H1 (cell line): ENCODE results near the gene RMDN2. TPM values are rescaled to one million over a fixed set of nuclear protein-coding genes. Genes with fewer than 3 reads are reported as not detected.

Source experiments
- ASH2L ChIP-seq: fragments of 200-600, 300-600 bp; sonication (generic); IDR thresholded peaks from one replicate; pipeline ENCODE4 v1.7.1; 2017; ENCODE audit warnings: low read length
- POLR2A ChIP-seq, 2 experiments: IDR thresholded peaks; 1 replicate in 1 of 2; 2 replicates in 1 of 2; pipeline ENCODE4 v1.6.1; 2011; ENCODE audit warnings: low read depth in 2 of 2, low read length in 2 of 2, mild to moderate bottlenecking in 2 of 2; ENCODE audit errors: control extremely low read depth in 1 of 2
- POU5F1 ChIP-seq: IDR thresholded peaks from 2 replicates; pipeline ENCODE4 v1.6.1; 2011; ENCODE audit warnings: low read depth, mild to moderate bottlenecking, low read length, moderate library complexity
- RXRA ChIP-seq: IDR thresholded peaks from 2 replicates; pipeline ENCODE4 v1.6.1; 2011; ENCODE audit warnings: low read depth, mild to moderate bottlenecking, low read length, moderate library complexity; ENCODE audit not compliant: insufficient read depth
- SAP30 ChIP-seq: fragments of 300-600 bp; sonication (generic); IDR thresholded peaks from 2 replicates; pipeline ENCODE4 v1.7.1; 2012; ENCODE audit warnings: low read length, moderate library complexity, mild to moderate bottlenecking, inconsistent platforms; ENCODE audit not compliant: insufficient read depth, insufficient replicate concordance
- SIRT6 ChIP-seq: IDR thresholded peaks from one replicate; pipeline ENCODE4 v1.7.1; 2012; ENCODE audit warnings: low read length, inconsistent platforms
- SP1 ChIP-seq: IDR thresholded peaks from 2 replicates; pipeline ENCODE4 v1.6.1; 2011; ENCODE audit warnings: low read depth, low read length
- SRF ChIP-seq: IDR thresholded peaks from 2 replicates; pipeline ENCODE4 v1.6.1; 2011; ENCODE audit warnings: mild to moderate bottlenecking, low read depth, low read length, moderate library complexity
- polyA plus RNA-seq, 7 experiments: library from polyadenylated mRNA; depleted of rRNA in 3 of 7; stranded (reverse) in 5 of 7; unstranded in 2 of 7; fragments of >200 nt in 5 of 7; fragments of 200-250 nt in 2 of 7; gene quantifications; 1 replicate in 5 of 7; 2 replicates in 1 of 7; 4 replicates in 1 of 7; pipeline versions ENCODE4 v1.2.1 to v1.2.3, GENCODE V29; 2011 to 2013; ENCODE audit warnings: missing spikeins in 2 of 7, mixed read lengths in 2 of 7
- total RNA-seq: library from RNA; stranded (reverse); fragmentation: NEBNext Ultra II Directional; extraction: Animal tissue kit (Norgen Biotek cat#: 25700); gene quantifications from 2 replicates; pipeline ENCODE4 v1.2.1, GENCODE V29; 2021
- TF ChIP-seq, protein P1 (sequence below): fragments of 300-600 bp; sonication (generic); IDR thresholded peaks from 2 replicates; pipeline ENCODE4 v1.7.1; 2012; ENCODE audit warnings: low read length, moderate library complexity, mild to moderate bottlenecking, inconsistent platforms; ENCODE audit not compliant: insufficient replicate concordance
- TF ChIP-seq, protein P2 (sequence below): IDR thresholded peaks from 2 replicates; pipeline ENCODE4 v1.6.1; 2012; ENCODE audit warnings: inconsistent platforms

The RMDN2 gene
- total and polyA plus RNA-seq, 2 of the 8 experiments (the other 6 are each of a cell fraction or from before 2014, with no cell fraction given), result 0.53 to 3.0 TPM

DNA sequence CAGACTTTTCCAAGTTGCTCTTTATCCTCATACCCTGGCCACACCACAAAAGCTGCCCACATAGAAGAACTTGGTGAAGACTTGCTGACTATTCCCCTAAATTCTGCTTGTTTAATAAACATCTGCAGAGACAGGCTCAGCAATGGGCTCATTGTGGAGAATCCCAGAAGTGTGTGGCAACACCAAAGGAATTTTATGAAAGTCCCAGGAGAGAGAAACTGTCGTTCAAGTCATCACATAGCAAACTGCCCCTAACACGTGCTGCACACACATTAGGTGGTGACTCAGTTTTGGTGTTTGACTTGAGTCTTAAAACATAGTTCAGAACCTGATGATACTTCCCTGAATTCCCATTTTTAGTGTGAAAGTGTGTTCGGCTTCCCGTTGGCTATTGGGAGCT is 112.2 kb downstream of the RMDN2 start (continued):
- TF ChIP-seq, protein P1, sequence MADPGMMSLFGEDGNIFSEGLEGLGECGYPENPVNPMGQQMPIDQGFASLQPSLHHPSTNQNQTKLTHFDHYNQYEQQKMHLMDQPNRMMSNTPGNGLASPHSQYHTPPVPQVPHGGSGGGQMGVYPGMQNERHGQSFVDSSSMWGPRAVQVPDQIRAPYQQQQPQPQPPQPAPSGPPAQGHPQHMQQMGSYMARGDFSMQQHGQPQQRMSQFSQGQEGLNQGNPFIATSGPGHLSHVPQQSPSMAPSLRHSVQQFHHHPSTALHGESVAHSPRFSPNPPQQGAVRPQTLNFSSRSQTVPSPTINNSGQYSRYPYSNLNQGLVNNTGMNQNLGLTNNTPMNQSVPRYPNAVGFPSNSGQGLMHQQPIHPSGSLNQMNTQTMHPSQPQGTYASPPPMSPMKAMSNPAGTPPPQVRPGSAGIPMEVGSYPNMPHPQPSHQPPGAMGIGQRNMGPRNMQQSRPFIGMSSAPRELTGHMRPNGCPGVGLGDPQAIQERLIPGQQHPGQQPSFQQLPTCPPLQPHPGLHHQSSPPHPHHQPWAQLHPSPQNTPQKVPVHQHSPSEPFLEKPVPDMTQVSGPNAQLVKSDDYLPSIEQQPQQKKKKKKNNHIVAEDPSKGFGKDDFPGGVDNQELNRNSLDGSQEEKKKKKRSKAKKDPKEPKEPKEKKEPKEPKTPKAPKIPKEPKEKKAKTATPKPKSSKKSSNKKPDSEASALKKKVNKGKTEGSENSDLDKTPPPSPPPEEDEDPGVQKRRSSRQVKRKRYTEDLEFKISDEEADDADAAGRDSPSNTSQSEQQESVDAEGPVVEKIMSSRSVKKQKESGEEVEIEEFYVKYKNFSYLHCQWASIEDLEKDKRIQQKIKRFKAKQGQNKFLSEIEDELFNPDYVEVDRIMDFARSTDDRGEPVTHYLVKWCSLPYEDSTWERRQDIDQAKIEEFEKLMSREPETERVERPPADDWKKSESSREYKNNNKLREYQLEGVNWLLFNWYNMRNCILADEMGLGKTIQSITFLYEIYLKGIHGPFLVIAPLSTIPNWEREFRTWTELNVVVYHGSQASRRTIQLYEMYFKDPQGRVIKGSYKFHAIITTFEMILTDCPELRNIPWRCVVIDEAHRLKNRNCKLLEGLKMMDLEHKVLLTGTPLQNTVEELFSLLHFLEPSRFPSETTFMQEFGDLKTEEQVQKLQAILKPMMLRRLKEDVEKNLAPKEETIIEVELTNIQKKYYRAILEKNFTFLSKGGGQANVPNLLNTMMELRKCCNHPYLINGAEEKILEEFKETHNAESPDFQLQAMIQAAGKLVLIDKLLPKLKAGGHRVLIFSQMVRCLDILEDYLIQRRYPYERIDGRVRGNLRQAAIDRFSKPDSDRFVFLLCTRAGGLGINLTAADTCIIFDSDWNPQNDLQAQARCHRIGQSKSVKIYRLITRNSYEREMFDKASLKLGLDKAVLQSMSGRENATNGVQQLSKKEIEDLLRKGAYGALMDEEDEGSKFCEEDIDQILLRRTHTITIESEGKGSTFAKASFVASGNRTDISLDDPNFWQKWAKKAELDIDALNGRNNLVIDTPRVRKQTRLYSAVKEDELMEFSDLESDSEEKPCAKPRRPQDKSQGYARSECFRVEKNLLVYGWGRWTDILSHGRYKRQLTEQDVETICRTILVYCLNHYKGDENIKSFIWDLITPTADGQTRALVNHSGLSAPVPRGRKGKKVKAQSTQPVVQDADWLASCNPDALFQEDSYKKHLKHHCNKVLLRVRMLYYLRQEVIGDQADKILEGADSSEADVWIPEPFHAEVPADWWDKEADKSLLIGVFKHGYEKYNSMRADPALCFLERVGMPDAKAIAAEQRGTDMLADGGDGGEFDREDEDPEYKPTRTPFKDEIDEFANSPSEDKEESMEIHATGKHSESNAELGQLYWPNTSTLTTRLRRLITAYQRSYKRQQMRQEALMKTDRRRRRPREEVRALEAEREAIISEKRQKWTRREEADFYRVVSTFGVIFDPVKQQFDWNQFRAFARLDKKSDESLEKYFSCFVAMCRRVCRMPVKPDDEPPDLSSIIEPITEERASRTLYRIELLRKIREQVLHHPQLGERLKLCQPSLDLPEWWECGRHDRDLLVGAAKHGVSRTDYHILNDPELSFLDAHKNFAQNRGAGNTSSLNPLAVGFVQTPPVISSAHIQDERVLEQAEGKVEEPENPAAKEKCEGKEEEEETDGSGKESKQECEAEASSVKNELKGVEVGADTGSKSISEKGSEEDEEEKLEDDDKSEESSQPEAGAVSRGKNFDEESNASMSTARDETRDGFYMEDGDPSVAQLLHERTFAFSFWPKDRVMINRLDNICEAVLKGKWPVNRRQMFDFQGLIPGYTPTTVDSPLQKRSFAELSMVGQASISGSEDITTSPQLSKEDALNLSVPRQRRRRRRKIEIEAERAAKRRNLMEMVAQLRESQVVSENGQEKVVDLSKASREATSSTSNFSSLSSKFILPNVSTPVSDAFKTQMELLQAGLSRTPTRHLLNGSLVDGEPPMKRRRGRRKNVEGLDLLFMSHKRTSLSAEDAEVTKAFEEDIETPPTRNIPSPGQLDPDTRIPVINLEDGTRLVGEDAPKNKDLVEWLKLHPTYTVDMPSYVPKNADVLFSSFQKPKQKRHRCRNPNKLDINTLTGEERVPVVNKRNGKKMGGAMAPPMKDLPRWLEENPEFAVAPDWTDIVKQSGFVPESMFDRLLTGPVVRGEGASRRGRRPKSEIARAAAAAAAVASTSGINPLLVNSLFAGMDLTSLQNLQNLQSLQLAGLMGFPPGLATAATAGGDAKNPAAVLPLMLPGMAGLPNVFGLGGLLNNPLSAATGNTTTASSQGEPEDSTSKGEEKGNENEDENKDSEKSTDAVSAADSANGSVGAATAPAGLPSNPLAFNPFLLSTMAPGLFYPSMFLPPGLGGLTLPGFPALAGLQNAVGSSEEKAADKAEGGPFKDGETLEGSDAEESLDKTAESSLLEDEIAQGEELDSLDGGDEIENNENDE, result no peak
- TF ChIP-seq, protein P2, sequence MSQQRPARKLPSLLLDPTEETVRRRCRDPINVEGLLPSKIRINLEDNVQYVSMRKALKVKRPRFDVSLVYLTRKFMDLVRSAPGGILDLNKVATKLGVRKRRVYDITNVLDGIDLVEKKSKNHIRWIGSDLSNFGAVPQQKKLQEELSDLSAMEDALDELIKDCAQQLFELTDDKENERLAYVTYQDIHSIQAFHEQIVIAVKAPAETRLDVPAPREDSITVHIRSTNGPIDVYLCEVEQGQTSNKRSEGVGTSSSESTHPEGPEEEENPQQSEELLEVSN, result no peak
- no peak for TF ChIP-seq SP1
- TF ChIP-seq SAP30, result no peak
- TF ChIP-seq POLR2A (IDR thresholded peaks at IDR 0.05; ENCODE audit: control extremely low read depth in 1 of 2, low read depth in 2 of 2, low read length in 2 of 2), result no peak
- TF ChIP-seq RXRA, result no peak
- no peak for TF ChIP-seq POU5F1
- no peak for TF ChIP-seq SIRT6
- no peak for TF ChIP-seq SRF
- TF ChIP-seq ASH2L, result no peak
